HG02852 (cell line): ENCODE measurements around the gene TIMM44.

Experiments
- ATAC-seq: cut with Tn5 transposase; IDR thresholded peaks from one replicate; pipeline ENCODE4 v1.9.1; 2021; ENCODE audit warnings: mild to moderate bottlenecking, moderate library complexity; ENCODE audit not compliant: unreplicated experiment

The TIMM44 gene

GRCh38 chr19:7943444-7944176 is at the start of gene TIMM44:
Gene TIMM44 (minus strand): TSS chr19:7943666. CDS start chr19:7943651, 15 bp downstream.
- ATAC-seq = peak; percentile 94

- no peak for ATAC-seq
These were observed 49.1 kb upstream of the TIMM44 start for GRCh38 chr19:7992575-7992974.

- ATAC-seq = no peak
These were observed 45.7 kb upstream of the TIMM44 start for GRCh38 chr19:7989071-7989575.

GRCh38 chr19:7988307-7988706 is 44.8 kb upstream of the TIMM44 start:
- ATAC-seq = no peak

GRCh38 chr19:7987114-7987768 is 43.8 kb upstream of the TIMM44 start:
- no peak for ATAC-seq

- ATAC-seq = no peak
These were observed 43.1 kb upstream of the TIMM44 start for GRCh38 chr19:7986321-7987113.

DNA sequence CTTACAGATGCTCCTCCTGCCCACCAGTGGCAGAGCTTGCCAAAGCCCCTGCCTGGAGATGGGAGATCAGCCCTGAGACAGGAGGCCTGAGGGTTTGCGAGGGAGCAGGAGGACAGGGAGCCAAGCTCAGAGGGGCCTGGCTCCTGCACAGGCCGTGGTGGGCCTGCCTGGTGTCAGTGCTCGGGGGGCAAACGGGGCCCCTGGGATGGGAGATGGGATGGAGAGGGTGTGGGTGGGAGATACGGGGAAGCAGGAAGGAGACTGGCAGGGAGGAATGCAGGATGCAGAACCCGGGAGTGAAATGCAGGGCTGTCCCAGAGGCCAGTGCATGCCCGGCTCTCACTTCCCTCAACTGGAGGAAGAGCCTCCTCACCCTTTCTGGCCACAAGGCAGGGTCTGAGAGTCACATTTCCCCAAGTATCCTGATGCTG is 42.0 kb upstream of the TIMM44 start:
- ATAC-seq = no peak

- ATAC-seq = no peak
These were observed 40.8 kb upstream of the TIMM44 start for GRCh38 chr19:7983995-7984837.

DNA sequence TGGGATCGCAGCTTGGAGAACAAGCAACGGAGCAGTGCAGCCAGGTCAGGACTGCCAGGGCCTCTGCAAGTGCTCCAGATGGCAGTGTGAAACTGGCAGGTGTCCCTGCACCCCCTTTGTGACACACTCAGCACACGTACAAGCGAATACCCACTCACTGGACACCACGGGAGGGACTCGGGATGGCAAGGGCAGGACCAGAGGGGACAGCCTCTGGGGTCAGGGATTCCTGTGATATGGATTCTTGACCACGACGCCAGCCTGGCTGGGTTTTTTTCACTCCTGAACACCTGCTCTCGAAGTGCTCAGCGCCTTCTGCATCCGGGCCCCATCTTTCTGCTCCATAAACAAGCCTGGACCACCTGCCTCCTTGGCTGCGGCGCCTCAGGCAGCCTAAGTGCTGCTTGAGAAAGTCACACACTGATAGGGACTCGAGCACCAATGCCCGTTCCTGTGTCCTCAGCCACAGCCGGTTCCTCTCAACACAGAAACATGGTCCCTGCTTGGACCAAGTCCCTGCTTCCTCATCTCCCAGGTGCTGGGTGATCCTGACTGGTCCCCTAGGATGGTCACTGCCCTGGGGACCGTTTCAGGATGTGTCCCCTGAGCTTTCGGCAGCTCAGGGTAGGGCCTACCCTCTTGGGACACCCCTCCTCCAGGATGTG is 40.0 kb upstream of the TIMM44 start:
- ATAC-seq = no peak

GRCh38 chr19:7982651-7983099 is 39.2 kb upstream of the TIMM44 start:
- no peak for ATAC-seq

- no peak for ATAC-seq
These were observed 38.6 kb upstream of the TIMM44 start for GRCh38 chr19:7982103-7982502.

GRCh38 chr19:7981661-7982060 is 38.2 kb upstream of the TIMM44 start:
- no peak for ATAC-seq

- ATAC-seq = no peak
These were observed 37.7 kb upstream of the TIMM44 start for GRCh38 chr19:7981199-7981598.

DNA sequence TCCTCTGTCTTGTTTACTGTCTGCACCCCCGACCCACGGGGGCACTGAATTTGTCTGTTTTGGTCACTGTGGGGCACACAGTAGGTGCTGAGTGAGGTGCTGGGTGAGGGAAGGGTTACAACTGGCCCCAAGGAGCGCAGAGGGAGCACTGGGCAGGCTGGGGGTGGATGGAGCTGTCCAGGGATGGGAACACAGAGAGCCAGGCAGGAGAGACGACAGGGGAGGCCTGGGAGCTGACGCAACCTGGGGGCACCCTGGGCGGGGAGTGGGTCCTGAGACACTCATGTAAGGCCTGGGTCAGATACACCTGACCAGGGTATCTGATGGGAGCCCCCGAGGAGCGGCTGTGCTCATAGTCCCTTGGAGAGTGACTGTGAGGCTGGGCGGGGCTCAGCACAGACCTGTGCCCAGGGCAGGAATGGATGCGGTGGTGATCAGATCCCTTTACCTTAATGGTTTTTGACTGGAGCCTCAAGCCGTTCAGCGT is 37.2 kb upstream of the TIMM44 start:
- no peak for ATAC-seq

DNA sequence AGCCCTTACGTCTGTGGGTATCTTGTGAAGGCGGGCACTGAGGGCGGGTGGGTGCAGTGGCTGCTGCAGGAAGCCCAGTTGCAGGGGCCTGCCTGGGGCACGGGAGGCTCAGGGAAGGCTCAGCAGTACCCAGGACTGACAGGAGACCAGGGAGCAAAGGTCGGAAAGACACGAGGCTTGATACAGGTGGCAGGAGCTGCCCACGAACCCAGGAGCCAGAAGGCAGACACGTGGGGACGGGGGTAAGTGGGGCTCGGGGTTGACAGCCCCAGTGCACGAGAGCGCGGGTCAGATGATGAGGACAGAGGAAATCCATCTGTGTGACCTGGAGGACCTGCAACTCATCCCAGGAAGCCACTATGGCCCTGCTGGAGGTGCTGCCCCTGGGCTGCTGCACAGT is 36.7 kb upstream of the TIMM44 start:
- ATAC-seq = no peak

GRCh38 chr19:7979559-7979958 is 36.1 kb upstream of the TIMM44 start:
- no peak for ATAC-seq

- ATAC-seq = no peak
These were observed 35.5 kb upstream of the TIMM44 start for GRCh38 chr19:7979011-7979410.

- ATAC-seq = no peak
These were observed 34.8 kb upstream of the TIMM44 start for GRCh38 chr19:7978179-7978825.

GRCh38 chr19:7977723-7978040 is 34.2 kb upstream of the TIMM44 start:
- ATAC-seq = no peak
